ENCODE measurements around the gene MRPS9. TPM values are rescaled to one million over a fixed set of nuclear protein-coding genes. Genes with fewer than 3 reads are reported as not detected.
A peak's percentile ranks its signal among the peaks of the same experiment; 100 is the strongest.

The MRPS9 gene
- total and polyA plus RNA-seq, 9 of the 15 experiments (the other 6 are each of a cell fraction or from before 2014, with no cell fraction given): 46.2 to 143 (median 65.6) TPM

GRCh38 chr2:105135436-105135835 is 97.6 kb downstream of the MRPS9 start:
- H4K20me1 ChIP-seq (replicated peaks; ENCODE audit: control insufficient read depth, insufficient read depth, low read length): no peaks in the 10 kb centered on the region
- WGBS (ENCODE audit: insufficient coverage, low coverage, missing lambda C conversion rate): 6% methylated on average over 6 of the region's 6 CpGs
- in situ Hi-C loops (cut with MboI) (no loop called here), intact Hi-C loops (cut with micrococcal nuclease) (no loop called here)
- no peak overlapping the region for H3K27ac ChIP-seq (ENCODE audit: extremely low read depth, low read depth, low read length)
- H3K27me3 ChIP-seq (ENCODE audit: control insufficient read depth in 2 of 2, insufficient read depth in 2 of 2, low read length in 2 of 2): peaks cover 19 to 24% of the 10 kb centered on the region in 2 experiments; a peak in 4 of 5 replicates
- H3K36me3 ChIP-seq (ENCODE audit: control insufficient read depth, insufficient read depth, low read length): no peaks in the 10 kb centered on the region
- no peak overlapping the region for H2AFZ ChIP-seq (ENCODE audit: low read depth, low read length)
- DNase-seq (ENCODE audit: extremely low read depth in 1 of 4, low spot score in 3 of 4): no peak
- POLR2A ChIA-PET: interaction anchor here (0.6 kb wide), 1 partner anchor 92 kb away, joined by 3 read pairs; no protein-coding TSS in a partner anchor
- BruUV-seq (replicated peaks): no TSS peak
- H3K9me1 ChIP-seq (ENCODE audit: control insufficient read depth, insufficient read depth, low read length): peaks cover 3% of the 10 kb centered on the region
- no peak for FAIRE-seq
- no peaks in the 10 kb centered on the region for H3K4me1 ChIP-seq (replicated peaks in 1 of 2; ENCODE audit: control insufficient read depth in 2 of 2, insufficient read depth in 2 of 2, low read length in 2 of 2)
- no peak overlapping the region for H3K4me3 ChIP-seq
- peak; percentile 28; the same call in 1 of the 3 replicates for ATAC-seq
- no peaks in the 10 kb centered on the region for H3K79me2 ChIP-seq (ENCODE audit: control insufficient read depth, insufficient read depth, low read length)
- TF ChIP-seq ZNF217 (CRISPR knock-in tag; IDR thresholded peaks at IDR 0.05): no peak
- TF ChIP-seq CEBPG (CRISPR knock-in tag; IDR thresholded peaks at IDR 0.05): peak; percentile 39; the same call in 1 of the 2 replicates
- peak; percentile 47 to 68; a peak in 3 of 4 replicates for TF ChIP-seq CEBPG (tag; conservative IDR thresholded peaks at IDR 0.05 in 1 of 2, IDR thresholded peaks at IDR 0.05 in 1 of 2)
- TF ChIP-seq PRMT5 (CRISPR knock-in tag; IDR thresholded peaks at IDR 0.05): no peak
- no peak for TF ChIP-seq NFRKB (IDR thresholded peaks at IDR 0.05; ENCODE audit: low read depth)
- peak; percentile 52 for TF ChIP-seq ATF3 (IDR thresholded peaks at IDR 0.05)
- no peak for TF ChIP-seq ATF3 (CRISPR knock-in tag; conservative IDR thresholded peaks at IDR 0.05)
- no peak for TF ChIP-seq BRF1 (IDR thresholded peaks at IDR 0.05; ENCODE audit: borderline replicate concordance, extremely low read depth, insufficient read length)
- TF ChIP-seq ZKSCAN3 (CRISPR knock-in tag; IDR thresholded peaks at IDR 0.05): no peak
- TF ChIP-seq RBM22 (IDR thresholded peaks at IDR 0.05; ENCODE audit: low read depth, low read length, poor library complexity, severe bottlenecking): no peak
- TF ChIP-seq CEBPB (tag; IDR thresholded peaks at IDR 0.05): 0 out of 2 replicates have a peak, but pooled peaks have one; percentile 24
- TF ChIP-seq KDM1A (IDR thresholded peaks at IDR 0.05): no peak
- TF ChIP-seq FOXJ2 (tag; IDR thresholded peaks at IDR 0.05): no peak
- TF ChIP-seq PKNOX1 (IDR thresholded peaks at IDR 0.05): no peak
- no peak for TF ChIP-seq HIVEP1 (CRISPR knock-in tag; IDR thresholded peaks at IDR 0.05)
- no peak for TF ChIP-seq IRF1 (CRISPR knock-in tag; IDR thresholded peaks at IDR 0.05; ENCODE audit: borderline replicate concordance)
- TF ChIP-seq RBM34 (IDR thresholded peaks at IDR 0.05; ENCODE audit: borderline replicate concordance, insufficient read depth, low read length): no peak
- TF ChIP-seq THRAP3 (IDR thresholded peaks at IDR 0.05; ENCODE audit: borderline replicate concordance): no peak
- no peak for TF ChIP-seq ZZZ3 (IDR thresholded peaks at IDR 0.05)
- TF ChIP-seq BHLHE40 (IDR thresholded peaks at IDR 0.05; ENCODE audit: low read length): 0 out of 2 replicates have a peak, but pooled peaks have one; percentile 29
- no peak for TF ChIP-seq ZNF511 (CRISPR knock-in tag; IDR thresholded peaks at IDR 0.05)
- no peaks in the 10 kb centered on the region for H3K9me3 ChIP-seq (replicated peaks; ENCODE audit: control insufficient read depth, insufficient read depth, low read depth, low read length)
- no peak overlapping the region for H3K4me2 ChIP-seq (ENCODE audit: insufficient read depth, low read length)
- H3K9ac ChIP-seq (ENCODE audit: insufficient read depth in 1 of 2, low read depth in 2 of 2, low read length in 2 of 2): no peak overlapping the region
- CTCF ChIA-PET (ENCODE audit: low intra/inter-chr PET ratio): no interaction called here

Measured in K562 (cell line).